ENCODE measurements around the gene ADAMTS16. TPM values are rescaled to one million over a fixed set of nuclear protein-coding genes. Genes with fewer than 3 reads are reported as not detected.

The ADAMTS16 gene
- total and polyA plus RNA-seq, 2 experiments from 2014 or later, result 2.2 to 5.9 TPM

GRCh38 chr5:5128766-5129165 is 11.4 kb upstream of the ADAMTS16 start:
- Histone ChIP-seq H3K9me2 (replicated peaks; ENCODE audit: insufficient read depth) (no peaks in the 10 kb centered on the region), H3K27ac (no peak overlapping the region), H3K27me3 (no peaks in the 10 kb centered on the region), H2AFZ (no peak overlapping the region), H3K9me3 (ENCODE audit: low read depth) (no peaks in the 10 kb centered on the region), H3K4me2 (no peak overlapping the region), H4K20me1 (ENCODE audit: insufficient read depth, poor library complexity, severe bottlenecking) (no peaks in the 10 kb centered on the region), H3K4me1 (ENCODE audit: insufficient read depth) (no peaks in the 10 kb centered on the region), H3K36me3 (replicated peaks; ENCODE audit: insufficient read depth, low read depth) (no peaks in the 10 kb centered on the region), H3K79me2 (no peaks in the 10 kb centered on the region), H3K4me3 (no peak overlapping the region)
- DNase-seq (ENCODE audit: low spot score), result no peak
- WGBS (ENCODE audit: low lambda C conversion rate, missing lambda C conversion rate), result 80% methylated on average over 8 of the region's 8 CpGs
- no peak for TF ChIP-seq CTCF (IDR thresholded peaks at IDR 0.05; ENCODE audit: poor library complexity)
- TF ChIP-seq EZH2phosphoT487 (IDR thresholded peaks at IDR 0.05; ENCODE audit: low read depth, severe bottlenecking, unreplicated experiment), result no peak
- TF ChIP-seq EZH2 (IDR thresholded peaks at IDR 0.05; ENCODE audit: borderline replicate concordance), result no peak

- no peaks in the 10 kb centered on the region for H3K27me3 ChIP-seq
- H3K4me1 ChIP-seq (ENCODE audit: insufficient read depth), result peaks cover 5% of the 10 kb centered on the region
- no peak for TF ChIP-seq EZH2phosphoT487 (IDR thresholded peaks at IDR 0.05; ENCODE audit: low read depth, severe bottlenecking, unreplicated experiment)
- no peak for TF ChIP-seq CTCF (IDR thresholded peaks at IDR 0.05; ENCODE audit: poor library complexity)
- TF ChIP-seq EZH2 (IDR thresholded peaks at IDR 0.05; ENCODE audit: borderline replicate concordance), result no peak
- H3K79me2 ChIP-seq, result no peaks in the 10 kb centered on the region
- no peak for DNase-seq (ENCODE audit: low spot score)
- no peak overlapping the region for H3K27ac ChIP-seq
- H3K4me3 ChIP-seq, result no peak overlapping the region
- no peaks in the 10 kb centered on the region for H3K9me3 ChIP-seq (ENCODE audit: low read depth)
- H3K4me2 ChIP-seq, result no peak overlapping the region
- H4K20me1 ChIP-seq (ENCODE audit: insufficient read depth, poor library complexity, severe bottlenecking), result no peaks in the 10 kb centered on the region
- WGBS (ENCODE audit: low lambda C conversion rate, missing lambda C conversion rate), result 88% methylated on average over 10 of the region's 10 CpGs
- no peaks in the 10 kb centered on the region for H3K36me3 ChIP-seq (replicated peaks; ENCODE audit: insufficient read depth, low read depth)
- H2AFZ ChIP-seq, result no peak overlapping the region
- H3K9me2 ChIP-seq (replicated peaks; ENCODE audit: insufficient read depth), result no peaks in the 10 kb centered on the region
Measured at GRCh38 chr5:5132234-5132633, 7.9 kb upstream of the ADAMTS16 start.

DNA sequence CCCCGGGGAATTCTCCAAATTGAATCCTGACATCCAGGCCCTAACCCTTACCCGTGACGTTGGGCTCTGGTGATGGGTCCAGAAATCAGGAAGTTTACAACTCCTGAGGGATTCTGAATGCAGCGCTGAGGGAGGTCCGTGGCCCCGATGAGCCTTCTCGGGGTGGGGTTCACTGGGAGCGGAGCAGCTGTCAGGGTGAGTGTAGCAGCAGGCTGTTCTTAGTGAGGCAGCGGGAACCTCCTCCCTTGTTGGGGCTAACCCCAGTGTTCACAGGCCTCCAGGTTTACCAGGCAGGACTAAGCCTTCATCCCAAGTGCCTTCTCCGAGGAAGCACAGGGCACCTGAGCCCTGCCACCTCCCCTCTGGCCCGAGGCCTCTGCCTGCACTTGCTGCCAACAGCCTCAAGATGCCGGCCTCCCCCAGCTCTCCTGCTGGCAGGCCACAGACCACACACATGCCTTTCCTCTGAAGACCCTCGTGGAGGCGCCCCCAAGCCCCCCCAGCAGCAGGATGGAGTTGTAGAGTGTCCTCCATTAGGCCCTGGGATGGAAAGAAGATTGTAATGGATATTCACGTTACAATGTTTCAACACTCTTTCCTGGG is 7.3 kb upstream of the ADAMTS16 start:
- Histone ChIP-seq H3K9me3 (ENCODE audit: low read depth) (no peaks in the 10 kb centered on the region), H3K4me2 (no peak overlapping the region), H3K79me2 (no peaks in the 10 kb centered on the region), H2AFZ (no peak overlapping the region), H3K4me1 (ENCODE audit: insufficient read depth) (peaks cover 5% of the 10 kb centered on the region), H3K4me3 (no peak overlapping the region), H3K36me3 (replicated peaks; ENCODE audit: insufficient read depth, low read depth) (no peaks in the 10 kb centered on the region), H3K27ac (no peak overlapping the region), H3K27me3 (no peaks in the 10 kb centered on the region), H3K9me2 (replicated peaks; ENCODE audit: insufficient read depth) (no peaks in the 10 kb centered on the region), H4K20me1 (ENCODE audit: insufficient read depth, poor library complexity, severe bottlenecking) (no peaks in the 10 kb centered on the region)
- no peak for DNase-seq (ENCODE audit: low spot score)
- WGBS (ENCODE audit: low lambda C conversion rate, missing lambda C conversion rate), result 92% methylated on average over 15 of the region's 15 CpGs
- no peak for TF ChIP-seq CTCF (IDR thresholded peaks at IDR 0.05; ENCODE audit: poor library complexity)

GRCh38 chr5:5134107-5134506 is 6.0 kb upstream of the ADAMTS16 start:
- no peak for DNase-seq (ENCODE audit: low spot score)
- no peaks in the 10 kb centered on the region for H4K20me1 ChIP-seq (ENCODE audit: insufficient read depth, poor library complexity, severe bottlenecking)
- no peaks in the 10 kb centered on the region for H3K9me2 ChIP-seq (replicated peaks; ENCODE audit: insufficient read depth)
- no peak overlapping the region for H3K4me2 ChIP-seq
- no peak overlapping the region for H2AFZ ChIP-seq
- TF ChIP-seq EZH2 (IDR thresholded peaks at IDR 0.05; ENCODE audit: borderline replicate concordance), result no peak
- no peak overlapping the region for H3K4me3 ChIP-seq
- 97% methylated on average over 9 of the region's 9 CpGs for WGBS (ENCODE audit: low lambda C conversion rate, missing lambda C conversion rate)
- H3K79me2 ChIP-seq, result no peaks in the 10 kb centered on the region
- H3K4me1 ChIP-seq (ENCODE audit: insufficient read depth), result peaks cover 5% of the 10 kb centered on the region
- no peak overlapping the region for H3K27ac ChIP-seq
- peaks cover 3% of the 10 kb centered on the region for H3K27me3 ChIP-seq
- H3K9me3 ChIP-seq (ENCODE audit: low read depth), result no peaks in the 10 kb centered on the region
- no peaks in the 10 kb centered on the region for H3K36me3 ChIP-seq (replicated peaks; ENCODE audit: insufficient read depth, low read depth)

Measured in hepatocyte (in vitro differentiated cells).